ENCODE data around the gene EXD3. TPM values are rescaled to one million over a fixed set of nuclear protein-coding genes. Genes with fewer than 3 reads are reported as not detected.
A peak's percentile ranks its signal among the peaks of the same experiment; 100 is the strongest.

The EXD3 gene
- total and polyA plus RNA-seq, 9 of the 15 experiments (the other 6 are each of a cell fraction or from before 2014, with no cell fraction given) = 0.29 to 12.5 (median 3.9) TPM

- no peak for TF ChIP-seq HIVEP1 (CRISPR knock-in tag; IDR thresholded peaks at IDR 0.05)
- TF ChIP-seq HDAC2 (IDR thresholded peaks at IDR 0.05) = 0 out of 2 replicates have a peak, but pooled peaks have one; percentile 55
- no peak for TF ChIP-seq HBP1 (CRISPR knock-in tag; IDR thresholded peaks at IDR 0.05)
- TF ChIP-seq ZNF224 (CRISPR knock-in tag; IDR thresholded peaks at IDR 0.05) = 0 out of 2 replicates have a peak, but pooled peaks have one; percentile 49
- TF ChIP-seq ETV5 (CRISPR knock-in tag; IDR thresholded peaks at IDR 0.05; ENCODE audit: low read depth) = no peak
- no peak for TF ChIP-seq ARID4B (CRISPR knock-in tag; IDR thresholded peaks at IDR 0.05)
- no peak for TF ChIP-seq POLR2AphosphoS2 (IDR thresholded peaks at IDR 0.05; ENCODE audit: low read length)
- TF ChIP-seq ARHGAP35 (IDR thresholded peaks at IDR 0.05; ENCODE audit: partially characterized antibody) = no peak
- TF ChIP-seq SNAPC5 (CRISPR knock-in tag; IDR thresholded peaks at IDR 0.05) = no peak
- TF ChIP-seq E2F6 (IDR thresholded peaks at IDR 0.05; ENCODE audit: borderline replicate concordance in 1 of 2, extremely low read depth in 1 of 2, insufficient read depth in 1 of 2, insufficient read length in 1 of 2, low read depth in 1 of 2, low read length in 1 of 2, poor library complexity in 1 of 2, severe bottlenecking in 1 of 2) = peak; percentile 26 to 81
- no peak for TF ChIP-seq ETV6 (IDR thresholded peaks at IDR 0.05; ENCODE audit: borderline replicate concordance in 1 of 2, low read depth in 2 of 2, low read length in 1 of 2)
- TF ChIP-seq ETV6 (CRISPR knock-in tag; IDR thresholded peaks at IDR 0.05; ENCODE audit: borderline replicate concordance) = no peak
- TF ChIP-seq XRCC5 (IDR thresholded peaks at IDR 0.05; ENCODE audit: low read depth, low read length) = no peak
- TF ChIP-seq CEBPG (CRISPR knock-in tag; IDR thresholded peaks at IDR 0.05) = no peak
- TF ChIP-seq CEBPG (tag; conservative IDR thresholded peaks at IDR 0.05 in 1 of 2, IDR thresholded peaks at IDR 0.05 in 1 of 2) = no peak
- TF ChIP-seq PHTF2 (CRISPR knock-in tag; IDR thresholded peaks at IDR 0.05) = no peak
- no peak for TF ChIP-seq HCFC1 (IDR thresholded peaks at IDR 0.05; ENCODE audit: low read depth, low read length)
- TF ChIP-seq LCOR (CRISPR knock-in tag; IDR thresholded peaks at IDR 0.05) = no peak
- peak; percentile 81 for TF ChIP-seq L3MBTL2 (IDR thresholded peaks at IDR 0.05)
These were observed 106.7 kb downstream of the EXD3 start (continued) for GRCh38 chr9:137316012-137316981.
